ENCODE data around the gene RBBP7. TPM values are rescaled to one million over a fixed set of nuclear protein-coding genes. Genes with fewer than 3 reads are reported as not detected.

The RBBP7 gene
- polyA plus RNA-seq, 1 donor (not counting 4 experiments of a cell fraction or from before 2014, with no cell fraction given): 137 TPM

DNA sequence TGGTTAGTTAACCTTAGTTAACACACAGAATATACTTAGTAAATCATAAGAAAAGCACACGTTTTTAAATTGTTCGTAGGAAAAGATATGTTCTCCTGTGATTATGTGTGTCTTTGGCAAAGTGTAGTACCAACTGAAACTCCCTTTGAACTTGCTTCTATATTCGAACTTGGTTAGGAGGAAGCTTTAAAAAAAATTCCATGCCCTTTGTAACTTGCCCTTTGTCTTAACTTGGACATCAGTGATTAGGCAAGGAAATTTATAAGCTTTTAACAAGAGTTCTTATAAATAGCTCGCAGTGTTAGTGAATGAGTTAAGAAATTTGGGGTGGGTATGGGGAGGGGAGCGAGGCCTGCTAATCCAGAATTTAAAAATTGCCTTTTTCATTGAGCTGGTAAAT, 50.5 kb downstream of the RBBP7 start:
- Histone ChIP-seq H3K27me3 (ENCODE audit: control insufficient read depth, extremely low read depth, insufficient read depth, low read length) (no peaks in the 10 kb centered on the region), H3K4me2 (ENCODE audit: control insufficient read depth, extremely low read depth, insufficient read depth, low read depth, low read length) (no peak overlapping the region), H3K4me3 (ENCODE audit: control insufficient read depth in 2 of 3, extremely low read depth in 1 of 3, insufficient read depth in 2 of 3, low read depth in 1 of 3, low read length in 3 of 3) (no peak overlapping the region), H3K27ac (ENCODE audit: control insufficient read depth, insufficient read depth, low read length) (no peak overlapping the region), H3K79me2 (ENCODE audit: control insufficient read depth, insufficient read depth, low read length) (peaks cover 9% of the 10 kb centered on the region), H2AFZ (ENCODE audit: control insufficient read depth, low read length) (no peak overlapping the region), H3K36me3 (ENCODE audit: control insufficient read depth in 2 of 2, extremely low read depth in 1 of 2, insufficient read depth in 2 of 2, low read length in 2 of 2) (peaks cover 2 to 22% of the 10 kb centered on the region in 2 experiments), H4K20me1 (ENCODE audit: control insufficient read depth, extremely low read depth, insufficient read depth, low read length) (peaks cover 5% of the 10 kb centered on the region), H3K9me3 (ENCODE audit: control insufficient read depth, low read depth, low read length) (no peaks in the 10 kb centered on the region), H3K9ac (ENCODE audit: control insufficient read depth, extremely low read depth, insufficient read depth, low read length) (no peak overlapping the region), H3K4me1 (ENCODE audit: control insufficient read depth, extremely low read depth, insufficient read depth, low read length) (peaks cover 14% of the 10 kb centered on the region), H3K9me1 (ENCODE audit: control insufficient read depth, extremely low read depth, insufficient read depth, low read length) (peaks cover 2% of the 10 kb centered on the region)
- no peak for DNase-seq (ENCODE audit: low read depth, low spot score)
- FAIRE-seq: no peak
- TF ChIP-seq, protein P1, sequence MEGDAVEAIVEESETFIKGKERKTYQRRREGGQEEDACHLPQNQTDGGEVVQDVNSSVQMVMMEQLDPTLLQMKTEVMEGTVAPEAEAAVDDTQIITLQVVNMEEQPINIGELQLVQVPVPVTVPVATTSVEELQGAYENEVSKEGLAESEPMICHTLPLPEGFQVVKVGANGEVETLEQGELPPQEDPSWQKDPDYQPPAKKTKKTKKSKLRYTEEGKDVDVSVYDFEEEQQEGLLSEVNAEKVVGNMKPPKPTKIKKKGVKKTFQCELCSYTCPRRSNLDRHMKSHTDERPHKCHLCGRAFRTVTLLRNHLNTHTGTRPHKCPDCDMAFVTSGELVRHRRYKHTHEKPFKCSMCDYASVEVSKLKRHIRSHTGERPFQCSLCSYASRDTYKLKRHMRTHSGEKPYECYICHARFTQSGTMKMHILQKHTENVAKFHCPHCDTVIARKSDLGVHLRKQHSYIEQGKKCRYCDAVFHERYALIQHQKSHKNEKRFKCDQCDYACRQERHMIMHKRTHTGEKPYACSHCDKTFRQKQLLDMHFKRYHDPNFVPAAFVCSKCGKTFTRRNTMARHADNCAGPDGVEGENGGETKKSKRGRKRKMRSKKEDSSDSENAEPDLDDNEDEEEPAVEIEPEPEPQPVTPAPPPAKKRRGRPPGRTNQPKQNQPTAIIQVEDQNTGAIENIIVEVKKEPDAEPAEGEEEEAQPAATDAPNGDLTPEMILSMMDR (optimal IDR thresholded peaks at IDR 0.05 in 1 of 3, IDR thresholded peaks at IDR 0.05 in 1 of 3, conservative IDR thresholded peaks at IDR 0.05 in 1 of 3; ENCODE audit: extremely low read depth in 1 of 3, insufficient read depth in 2 of 3, low read length in 3 of 3): no peak
- TF ChIP-seq EZH2 (IDR thresholded peaks at IDR 0.05; ENCODE audit: low read length): no peak
- dilution Hi-C loops (cut with MboI; ENCODE audit: extremely low pct_ligation_motif_present, low sequenced_read_pairs): no loop called here

DNA sequence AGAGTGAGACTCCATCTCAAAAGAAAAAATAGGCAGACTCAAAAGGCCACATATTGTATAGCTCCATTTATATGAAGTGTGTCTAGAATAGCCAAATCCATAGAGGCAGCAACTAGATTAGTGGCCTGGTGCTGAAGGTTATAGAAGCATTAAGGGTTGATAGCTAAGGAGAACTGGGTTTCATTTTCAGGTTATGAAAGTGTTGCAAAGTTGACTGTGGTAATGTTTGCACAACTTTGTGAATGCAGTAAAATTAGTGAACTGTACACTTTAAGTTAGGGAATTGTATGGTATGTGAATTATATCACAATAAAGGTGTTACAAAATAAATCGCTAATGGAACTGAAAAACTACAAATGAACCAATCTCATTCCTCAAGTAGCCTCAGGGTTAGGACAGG, 55.6 kb downstream of the RBBP7 start:
- dilution Hi-C loops (cut with MboI; ENCODE audit: extremely low pct_ligation_motif_present, low sequenced_read_pairs): no loop called here
- FAIRE-seq: no peak
- no peaks in the 10 kb centered on the region for H3K4me1 ChIP-seq (ENCODE audit: control insufficient read depth, extremely low read depth, insufficient read depth, low read length)
- TF ChIP-seq, protein P1 (optimal IDR thresholded peaks at IDR 0.05 in 1 of 3, IDR thresholded peaks at IDR 0.05 in 1 of 3, conservative IDR thresholded peaks at IDR 0.05 in 1 of 3; ENCODE audit: extremely low read depth in 1 of 3, insufficient read depth in 2 of 3, low read length in 3 of 3): no peak
- TF ChIP-seq EZH2 (IDR thresholded peaks at IDR 0.05; ENCODE audit: low read length): no peak
- no peaks in the 10 kb centered on the region for H3K27me3 ChIP-seq (ENCODE audit: control insufficient read depth, extremely low read depth, insufficient read depth, low read length)
- no peaks in the 10 kb centered on the region for H3K9me1 ChIP-seq (ENCODE audit: control insufficient read depth, extremely low read depth, insufficient read depth, low read length)
- H3K79me2 ChIP-seq (ENCODE audit: control insufficient read depth, insufficient read depth, low read length): peaks cover 37% of the 10 kb centered on the region
- no peak overlapping the region for H3K4me2 ChIP-seq (ENCODE audit: control insufficient read depth, extremely low read depth, insufficient read depth, low read depth, low read length)
- no peak overlapping the region for H3K4me3 ChIP-seq (ENCODE audit: control insufficient read depth in 2 of 3, extremely low read depth in 1 of 3, insufficient read depth in 2 of 3, low read depth in 1 of 3, low read length in 3 of 3)
- DNase-seq (ENCODE audit: low read depth, low spot score): no peak
- no peaks in the 10 kb centered on the region for H3K9me3 ChIP-seq (ENCODE audit: control insufficient read depth, low read depth, low read length)
- no peak overlapping the region for H3K27ac ChIP-seq (ENCODE audit: control insufficient read depth, insufficient read depth, low read length)
- no peak overlapping the region for H2AFZ ChIP-seq (ENCODE audit: control insufficient read depth, low read length)
- peaks cover 5% of the 10 kb centered on the region for H4K20me1 ChIP-seq (ENCODE audit: control insufficient read depth, extremely low read depth, insufficient read depth, low read length)
- no peak overlapping the region for H3K9ac ChIP-seq (ENCODE audit: control insufficient read depth, extremely low read depth, insufficient read depth, low read length)
- peaks cover 4 to 9% of the 10 kb centered on the region in 2 experiments for H3K36me3 ChIP-seq (ENCODE audit: control insufficient read depth in 2 of 2, extremely low read depth in 1 of 2, insufficient read depth in 2 of 2, low read length in 2 of 2)
